ENCODE results near the gene DEUP1.

DNA sequence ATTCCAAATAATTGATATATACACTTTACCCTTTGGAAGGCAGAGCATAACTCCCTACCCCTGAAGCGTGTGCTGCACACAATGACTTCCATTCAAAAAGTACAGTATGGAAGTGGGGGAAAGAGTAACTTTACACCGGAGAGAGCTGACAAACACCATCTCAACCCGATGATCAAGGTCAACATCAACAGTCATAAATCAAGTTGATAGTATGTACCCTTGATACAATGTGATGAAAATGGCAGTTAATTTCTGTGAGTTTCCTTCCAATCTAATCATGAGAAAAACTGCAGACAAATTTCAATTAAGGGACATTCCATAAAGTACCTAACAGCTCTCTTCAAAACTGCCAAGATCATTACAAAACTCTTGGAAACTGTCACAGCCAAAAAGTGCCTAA, 6.0 kb upstream of the DEUP1 start:
- TF ChIP-seq, protein P1, sequence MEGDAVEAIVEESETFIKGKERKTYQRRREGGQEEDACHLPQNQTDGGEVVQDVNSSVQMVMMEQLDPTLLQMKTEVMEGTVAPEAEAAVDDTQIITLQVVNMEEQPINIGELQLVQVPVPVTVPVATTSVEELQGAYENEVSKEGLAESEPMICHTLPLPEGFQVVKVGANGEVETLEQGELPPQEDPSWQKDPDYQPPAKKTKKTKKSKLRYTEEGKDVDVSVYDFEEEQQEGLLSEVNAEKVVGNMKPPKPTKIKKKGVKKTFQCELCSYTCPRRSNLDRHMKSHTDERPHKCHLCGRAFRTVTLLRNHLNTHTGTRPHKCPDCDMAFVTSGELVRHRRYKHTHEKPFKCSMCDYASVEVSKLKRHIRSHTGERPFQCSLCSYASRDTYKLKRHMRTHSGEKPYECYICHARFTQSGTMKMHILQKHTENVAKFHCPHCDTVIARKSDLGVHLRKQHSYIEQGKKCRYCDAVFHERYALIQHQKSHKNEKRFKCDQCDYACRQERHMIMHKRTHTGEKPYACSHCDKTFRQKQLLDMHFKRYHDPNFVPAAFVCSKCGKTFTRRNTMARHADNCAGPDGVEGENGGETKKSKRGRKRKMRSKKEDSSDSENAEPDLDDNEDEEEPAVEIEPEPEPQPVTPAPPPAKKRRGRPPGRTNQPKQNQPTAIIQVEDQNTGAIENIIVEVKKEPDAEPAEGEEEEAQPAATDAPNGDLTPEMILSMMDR (IDR thresholded peaks at IDR 0.05): no peak
- TF ChIP-seq POLR2A (IDR thresholded peaks at IDR 0.05): no peak
